Neural progenitor cell (in vitro differentiated cells): ENCODE results near the gene ZDHHC11. TPM values are rescaled to one million over a fixed set of nuclear protein-coding genes. Genes with fewer than 3 reads are reported as not detected.

Experiments
- DNase-seq: peaks from one replicate; pipeline ENCODE4 v3.0.0-alpha.2; 2016; ENCODE audit warnings: low spot score
- H2AFZ ChIP-seq: fragments of 200-600 bp; sonication (generic); replicated peaks from 2 replicates; pipeline ENCODE4 v1.6.1; 2016; ENCODE audit warnings: antibody characterized with exemption
- H3F3A ChIP-seq: fragments of 200-600 bp; sonication (generic); 2 replicates; pipeline ENCODE4 v1.6.1; 2016; ENCODE audit warnings: antibody characterized with exemption, low read depth
- H3K27ac ChIP-seq: fragments of 200-600 bp; sonication (generic); 2 replicates; pipeline ENCODE4 v1.5.1; 2016; ENCODE audit warnings: mild to moderate bottlenecking
- H3K27me3 ChIP-seq: fragments of 200-600 bp; sonication (generic); 2 replicates; pipeline ENCODE4 v1.6.1; 2016; ENCODE audit warnings: mild to moderate bottlenecking, moderate library complexity
- H3K36me3 ChIP-seq: fragments of 200-600 bp; sonication (generic); 2 replicates; pipeline ENCODE4 v1.5.1; 2016
- H3K4me1 ChIP-seq: fragments of 200-600 bp; sonication (generic); 2 replicates; pipeline ENCODE4 v1.6.1; 2016; ENCODE audit warnings: mixed run types
- H3K4me2 ChIP-seq: fragments of 200-600 bp; sonication (generic); 2 replicates; pipeline ENCODE4 v1.6.1; 2016
- H3K4me3 ChIP-seq: fragments of 200-600 bp; sonication (generic); 2 replicates; pipeline ENCODE4 v1.5.1; 2016
- H3K79me2 ChIP-seq: fragments of 200-600 bp; sonication (generic); 2 replicates; pipeline ENCODE4 v1.6.1; 2016; ENCODE audit warnings: low read depth
- H3K9ac ChIP-seq: fragments of 200-600 bp; sonication (generic); 2 replicates; pipeline ENCODE4 v1.6.1; 2016
- H3K9me3 ChIP-seq: fragments of 200-600 bp; sonication (generic); 2 replicates; pipeline ENCODE4 v1.5.1; 2016; ENCODE audit warnings: low read depth
- H4K20me1 ChIP-seq: fragments of 200-600 bp; sonication (generic); 2 replicates; pipeline ENCODE4 v1.6.1; 2016; ENCODE audit warnings: low read depth
- H3K27ac Mint-ChIP-seq: 3 replicates; pipeline ENCODE4 v1.8.0; 2021; ENCODE audit warnings: mixed read lengths
- H3K27me3 Mint-ChIP-seq: 2 replicates; pipeline ENCODE4 v1.8.0; 2022; ENCODE audit warnings: low read depth, mild to moderate bottlenecking, inconsistent platforms, moderate library complexity, mixed read lengths; ENCODE audit not compliant: insufficient read depth
- H3K36me3 Mint-ChIP-seq: 3 replicates; pipeline ENCODE4 v1.8.0; 2021; ENCODE audit warnings: mixed read lengths
- H3K4me1 Mint-ChIP-seq: 3 replicates; pipeline ENCODE4 v1.8.0; 2021; ENCODE audit warnings: mixed read lengths
- H3K4me3 Mint-ChIP-seq: 3 replicates; pipeline ENCODE4 v1.8.0; 2021; ENCODE audit warnings: mild to moderate bottlenecking, moderate library complexity, mixed read lengths
- H3K9me3 Mint-ChIP-seq: 3 replicates; pipeline ENCODE4 v1.8.0; 2020; ENCODE audit warnings: mixed read lengths
- CTCF ChIP-seq: fragments of 200-600 bp; sonication (generic); IDR thresholded peaks from 2 replicates; pipeline ENCODE4 v1.5.1; 2017; ENCODE audit warnings: antibody characterized with exemption, mild to moderate bottlenecking
- EZH2 ChIP-seq: fragments of 200-600 bp; sonication (generic); IDR thresholded peaks from 2 replicates; pipeline ENCODE4 v1.6.1; 2017; ENCODE audit warnings: antibody characterized with exemption, mild to moderate bottlenecking, moderate library complexity
- EZH2phosphoT487 ChIP-seq: fragments of 200-600 bp; sonication (generic); IDR thresholded peaks from 2 replicates; pipeline ENCODE4 v1.6.1; 2017; ENCODE audit warnings: antibody characterized with exemption
- total RNA-seq: library from RNA; depleted of rRNA; stranded (reverse); fragments of >200 nt; gene quantifications from 2 replicates; pipeline ENCODE4 v1.2.3, GENCODE V29; 2015; ENCODE audit warnings: low replicate concordance

ZDHHC11 gene
- total RNA-seq, 1 donor from 2014 or later: 0.92 TPM

- no peak overlapping the region for H3K4me3 Mint-ChIP-seq
- Histone ChIP-seq H3K4me1 (no peaks in the 10 kb centered on the region), H3K27me3 (no peaks in the 10 kb centered on the region), H3F3A (no peaks in the 10 kb centered on the region), H3K79me2 (no peaks in the 10 kb centered on the region), H3K4me3 (no peak overlapping the region), H3K4me2 (no peak overlapping the region), H3K9ac (no peak overlapping the region), H2AFZ (no peak overlapping the region), H3K27ac (no peak overlapping the region), H3K9me3 (no peaks in the 10 kb centered on the region), H3K36me3 (no peaks in the 10 kb centered on the region), H4K20me1 (peaks cover 10% of the 10 kb centered on the region)
- H3K36me3 Mint-ChIP-seq: peaks cover 36% of the 10 kb centered on the region
- DNase-seq: no peak
- no peak for TF ChIP-seq EZH2phosphoT487
- TF ChIP-seq EZH2: no peak
- TF ChIP-seq CTCF: no peak
- H3K27me3 Mint-ChIP-seq: peaks cover 4% of the 10 kb centered on the region
- no peaks in the 10 kb centered on the region for H3K4me1 Mint-ChIP-seq
- no peak overlapping the region for H3K27ac Mint-ChIP-seq
- H3K9me3 Mint-ChIP-seq: no peaks in the 10 kb centered on the region
Observed at GRCh38 chr5:870956-871355, 20.2 kb upstream of the ZDHHC11 start.

- no peaks in the 10 kb centered on the region for H3K79me2 ChIP-seq
- no peaks in the 10 kb centered on the region for H3K4me1 Mint-ChIP-seq
- no peak for DNase-seq
- no peak overlapping the region for H3K4me3 Mint-ChIP-seq
- H3K36me3 ChIP-seq: no peaks in the 10 kb centered on the region
- peaks cover 2% of the 10 kb centered on the region for H3K27me3 Mint-ChIP-seq
- H3K4me3 ChIP-seq: no peak overlapping the region
- H3F3A ChIP-seq: no peaks in the 10 kb centered on the region
- H3K27me3 ChIP-seq: no peaks in the 10 kb centered on the region
- no peak for TF ChIP-seq CTCF
- TF ChIP-seq EZH2: no peak
- TF ChIP-seq EZH2phosphoT487: no peak
- H3K4me2 ChIP-seq: no peak overlapping the region
- no peaks in the 10 kb centered on the region for H3K9me3 ChIP-seq
- H4K20me1 ChIP-seq: peaks cover 8% of the 10 kb centered on the region
- no peak overlapping the region for H3K27ac ChIP-seq
- H3K9ac ChIP-seq: no peak overlapping the region
- H3K27ac Mint-ChIP-seq: no peak overlapping the region
- no peaks in the 10 kb centered on the region for H3K9me3 Mint-ChIP-seq
- H3K36me3 Mint-ChIP-seq: peaks cover 31% of the 10 kb centered on the region
- no peaks in the 10 kb centered on the region for H3K4me1 ChIP-seq
- no peak overlapping the region for H2AFZ ChIP-seq
Observed at GRCh38 chr5:868428-869135, 17.8 kb upstream of the ZDHHC11 start.

- no peaks in the 10 kb centered on the region for H3K9me3 Mint-ChIP-seq
- H2AFZ ChIP-seq: no peak overlapping the region
- no peak overlapping the region for H3K4me3 Mint-ChIP-seq
- H3K9me3 ChIP-seq: no peaks in the 10 kb centered on the region
- peaks cover 30% of the 10 kb centered on the region for H3K36me3 Mint-ChIP-seq
- TF ChIP-seq CTCF (no peak), EZH2phosphoT487 (no peak), EZH2 (no peak)
- peaks cover 5% of the 10 kb centered on the region for H4K20me1 ChIP-seq
- H3F3A ChIP-seq: no peaks in the 10 kb centered on the region
- no peak overlapping the region for H3K9ac ChIP-seq
- no peak overlapping the region for H3K27ac ChIP-seq
- no peak overlapping the region for H3K27ac Mint-ChIP-seq
- H3K4me1 Mint-ChIP-seq: no peaks in the 10 kb centered on the region
- no peaks in the 10 kb centered on the region for H3K4me1 ChIP-seq
- H3K36me3 ChIP-seq: no peaks in the 10 kb centered on the region
- DNase-seq: no peak
- H3K4me3 ChIP-seq: no peak overlapping the region
- H3K27me3 ChIP-seq: no peaks in the 10 kb centered on the region
- no peaks in the 10 kb centered on the region for H3K27me3 Mint-ChIP-seq
- H3K4me2 ChIP-seq: no peak overlapping the region
- no peaks in the 10 kb centered on the region for H3K79me2 ChIP-seq
Observed at GRCh38 chr5:867300-867870, 16.6 kb upstream of the ZDHHC11 start.
